CD4-positive, alpha-beta T cell (primary cell): ENCODE measurements around the gene CDRT4. TPM values are rescaled to one million over a fixed set of nuclear protein-coding genes. Genes with fewer than 3 reads are reported as not detected.

Experiments used
- ATAC-seq: fragments of 200-7000 bp; cut with Tn5 transposase; one replicate; pipeline ENCODE4 v1.10.0; 2022; ENCODE audit warnings: mild to moderate bottlenecking; ENCODE audit not compliant: poor library complexity
- CTCF ChIA-PET: fragments of 350-600 bp; sonication (Branson Sonifier 250); formaldehyde crosslinking; loops from one replicate; lab custom pipeline; 2021; ENCODE audit warnings: antibody characterized with exemption, inconsistent platforms; lab: Charles Lee
- POLR2A ChIA-PET: fragments of 350-600 bp; sonication (Branson Sonifier 250); formaldehyde crosslinking; loops from one replicate; lab custom pipeline; 2021; ENCODE audit warnings: antibody characterized with exemption, inconsistent platforms; lab: Charles Lee
- DNase-seq, 14 experiments: peaks; one replicate each; pipeline ENCODE4 v3.0.0-alpha.2; 2013 to 2020; ENCODE audit warnings: mixed read lengths in 2 of 14
- H3K27ac ChIP-seq, 2 donors: one replicate each; pipeline versions ENCODE4 v1.5.1 to v1.7.0; 2013; ENCODE audit warnings: low read length in 2 of 2, low read depth in 1 of 2, mild to moderate bottlenecking in 1 of 2
- H3K27me3 ChIP-seq, 2 experiments: 1 replicate in 1 of 2; 2 replicates in 1 of 2; pipeline versions ENCODE4 v1.6.1 to v1.7.0; 2013; ENCODE audit warnings: low read length in 2 of 2, control low read depth in 1 of 2, mild to moderate bottlenecking in 1 of 2, moderate library complexity in 1 of 2; ENCODE audit not compliant: insufficient read depth in 2 of 2, control insufficient read depth in 1 of 2
- H3K36me3 ChIP-seq: one replicate; pipeline ENCODE4 v1.6.1; 2013; ENCODE audit warnings: low read length, control low read depth; ENCODE audit not compliant: insufficient read depth
- H3K4me1 ChIP-seq: one replicate; pipeline ENCODE4 v1.6.1; 2013; ENCODE audit warnings: low read length, control low read depth; ENCODE audit not compliant: insufficient read depth
- H3K4me3 ChIP-seq: one replicate; pipeline ENCODE4 v1.5.1; 2013; ENCODE audit warnings: mild to moderate bottlenecking, low read length, moderate library complexity
- H3K9me3 ChIP-seq, 2 experiments: 1 replicate in 1 of 2; 2 replicates in 1 of 2; pipeline versions ENCODE4 v1.6.1 to v1.7.0; 2013; ENCODE audit warnings: low read length in 2 of 2, mild to moderate bottlenecking in 2 of 2, control low read depth in 1 of 2, moderate library complexity in 1 of 2; ENCODE audit not compliant: control insufficient read depth in 1 of 2, insufficient read depth in 1 of 2
- H3K27ac Mint-ChIP-seq: one replicate; pipeline ENCODE4 v1.8.0; 2020; ENCODE audit warnings: mixed read lengths
- H3K27me3 Mint-ChIP-seq: one replicate; pipeline ENCODE4 v1.8.0; 2021; ENCODE audit warnings: mixed read lengths
- H3K36me3 Mint-ChIP-seq: one replicate; pipeline ENCODE4 v1.8.0; 2021; ENCODE audit warnings: low read depth, mixed read lengths
- H3K4me1 Mint-ChIP-seq: one replicate; pipeline ENCODE4 v1.8.0; 2021; ENCODE audit warnings: low read depth, mixed read lengths
- H3K4me3 Mint-ChIP-seq: one replicate; pipeline ENCODE4 v1.8.0; 2020; ENCODE audit warnings: mild to moderate bottlenecking, mixed read lengths
- H3K9me3 Mint-ChIP-seq: one replicate; pipeline ENCODE4 v1.8.0; 2020; ENCODE audit warnings: mixed read lengths
- CTCF ChIP-seq: fragments of 200-600 bp; IDR thresholded peaks from one replicate; pipeline ENCODE4 v1.8.0; 2022; ENCODE audit warnings: antibody characterized with exemption, mild to moderate bottlenecking
- intact Hi-C, 2 experiments: fragments of 100-400 bp; cut with DNase I in 1 of 2; cut with micrococcal nuclease in 1 of 2; formaldehyde crosslinking; loops; one replicate each; pipeline versions ENCODE4 v1.15.1 to v1.9.0; 2023 to 2025; cut with DNase I, micrococcal nuclease
- polyA plus RNA-seq, 2 donors: library from polyadenylated mRNA; unstranded; fragments of 120-200 nt; gene quantifications; one replicate each; pipeline ENCODE4 v1.2.1, GENCODE V29; 2013
- total RNA-seq, 174 experiments: library from RNA in 2 of 174; stranded (reverse) in 2 of 174; gene quantifications; one replicate each; pipeline ENCODE4 v1.2.3 and lab custom pipeline; 2021 to 2026

CDRT4 gene
- total RNA-seq (1 to 10 TPM in 1 of 2 experiments, under 1 TPM in 1; 0.89 to 3.3 TPM), total RNA-seq (lab: John Stamatoyannopoulos, UW) (0 to 2.0 (median 0.16) reads per million in 172 experiments)
- 7.7 TPM for polyA plus RNA-seq (2013, experiment 1 of 2)
- 7.6 TPM for polyA plus RNA-seq (2013, experiment 2 of 2)

- no peaks in the 10 kb centered on the region for H3K4me1 ChIP-seq
- no peaks in the 10 kb centered on the region for H3K9me3 ChIP-seq
- no peak within 1 kb of the TSS for H3K4me3 Mint-ChIP-seq
- ATAC-seq (no peak), DNase-seq (no peak)
- H3K4me3 ChIP-seq, result no peak within 1 kb of the TSS
- H3K27me3 Mint-ChIP-seq, result no peaks in the 10 kb centered on the region
- ChIA-PET POLR2A (no interaction called here), CTCF (no interaction called here)
- H3K9me3 Mint-ChIP-seq, result no peaks in the 10 kb centered on the region
- no peaks in the 10 kb centered on the region for H3K4me1 Mint-ChIP-seq
- intact Hi-C loops, result no loop called here
- no peak within 1 kb of the TSS for H3K27ac Mint-ChIP-seq
- no peaks in the 10 kb centered on the region for H3K27me3 ChIP-seq
- H3K36me3 Mint-ChIP-seq, result no peaks in the 10 kb centered on the region
- no peak within 1 kb of the TSS for H3K27ac ChIP-seq
- no peak for TF ChIP-seq CTCF
- H3K36me3 ChIP-seq, result no peaks in the 10 kb centered on the region
Observed at GRCh38 chr17:15467592-15467991, at the start of gene CDRT4. Gene CDRT4, minus strand, starts transcription at chr17:15467621. Its CDS starts 27,383 bp downstream, at chr17:15440238.

GRCh38 chr17:15516150-15516549 lies 48.7 kb upstream of the CDRT4 start:
- Mint-ChIP-seq H3K4me1 (no peaks in the 10 kb centered on the region), H3K9me3 (no peaks in the 10 kb centered on the region), H3K27me3 (no peaks in the 10 kb centered on the region), H3K4me3 (no peak overlapping the region), H3K36me3 (peaks cover 55% of the 10 kb centered on the region), H3K27ac (no peak overlapping the region)
- Histone ChIP-seq H3K4me3 (no peak overlapping the region), H3K36me3 (peaks cover 35% of the 10 kb centered on the region), H3K27me3 (no peaks in the 10 kb centered on the region), H3K4me1 (no peaks in the 10 kb centered on the region), H3K27ac (no peak overlapping the region), H3K9me3 (no peaks in the 10 kb centered on the region)
- TF ChIP-seq CTCF, result no peak
- intact Hi-C loops, result no loop called here
- CTCF ChIA-PET, result no interaction called here
- DNase-seq, result no peak
- POLR2A ChIA-PET, result no interaction called here
- ATAC-seq, result no peak

- intact Hi-C loops, result no loop called here
- no peak for TF ChIP-seq CTCF
- no peaks in the 10 kb centered on the region for H3K4me1 ChIP-seq
- H3K4me3 Mint-ChIP-seq, result no peak overlapping the region
- H3K4me3 ChIP-seq, result no peak overlapping the region
- H3K36me3 Mint-ChIP-seq, result peaks cover 63% of the 10 kb centered on the region
- no peak for ATAC-seq
- H3K27me3 Mint-ChIP-seq, result no peaks in the 10 kb centered on the region
- no peaks in the 10 kb centered on the region for H3K9me3 ChIP-seq
- DNase-seq, result no peak
- H3K9me3 Mint-ChIP-seq, result no peaks in the 10 kb centered on the region
- H3K27ac ChIP-seq, result no peak overlapping the region
- H3K27me3 ChIP-seq, result no peaks in the 10 kb centered on the region
- no peaks in the 10 kb centered on the region for H3K4me1 Mint-ChIP-seq
- ChIA-PET CTCF (interaction anchor here (1.4 kb wide), 1 partner anchor 11 kb away, joined by 3 read pairs; no protein-coding TSS in a partner anchor), POLR2A (no interaction called here)
- no peak overlapping the region for H3K27ac Mint-ChIP-seq
- H3K36me3 ChIP-seq, result peaks cover 35% of the 10 kb centered on the region
Observed at GRCh38 chr17:15514469-15514868, 47.0 kb upstream of the CDRT4 start.
